ENCODE data around the gene PRDM15. TPM values are rescaled to one million over a fixed set of nuclear protein-coding genes. Genes with fewer than 3 reads are reported as not detected.

PRDM15 gene
- total RNA-seq, 2 experiments from 2014 or later = 19.7 to 30.2 TPM

DNA sequence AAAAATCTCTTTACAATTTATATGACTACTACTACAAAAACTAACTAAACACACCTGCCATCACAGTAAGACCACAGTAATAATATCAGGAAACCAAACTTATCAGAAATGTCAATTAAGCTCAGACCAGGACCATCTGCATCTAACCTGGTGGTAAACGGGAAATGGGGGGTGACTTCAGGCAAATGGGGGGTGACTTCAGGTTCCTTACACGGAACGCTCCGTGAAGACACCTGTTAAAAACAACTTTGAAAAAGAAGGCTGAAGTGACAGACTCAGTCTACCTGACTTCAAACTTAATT is 15.8 kb downstream of the PRDM15 start:
- peak overlapping the region; percentile 64 for H3K4me3 ChIP-seq (ENCODE audit: low read depth, low read length, poor library complexity, severe bottlenecking)
- peaks cover 15% of the 10 kb centered on the region for H3K36me3 ChIP-seq (ENCODE audit: insufficient read depth, low read length)
- no peaks in the 10 kb centered on the region for H4K20me1 ChIP-seq (ENCODE audit: insufficient read depth, low read length)
- peaks cover 79% of the 10 kb centered on the region for H3K4me1 ChIP-seq (ENCODE audit: insufficient read depth, low read length, poor library complexity, severe bottlenecking)
- peak overlapping the region; percentile 79 for H3K4me2 ChIP-seq (ENCODE audit: low read length)
- no peak for TF ChIP-seq EZH2phosphoT487 (IDR thresholded peaks at IDR 0.05; ENCODE audit: borderline replicate concordance, low read depth, low read length)
- TF ChIP-seq, protein P1, sequence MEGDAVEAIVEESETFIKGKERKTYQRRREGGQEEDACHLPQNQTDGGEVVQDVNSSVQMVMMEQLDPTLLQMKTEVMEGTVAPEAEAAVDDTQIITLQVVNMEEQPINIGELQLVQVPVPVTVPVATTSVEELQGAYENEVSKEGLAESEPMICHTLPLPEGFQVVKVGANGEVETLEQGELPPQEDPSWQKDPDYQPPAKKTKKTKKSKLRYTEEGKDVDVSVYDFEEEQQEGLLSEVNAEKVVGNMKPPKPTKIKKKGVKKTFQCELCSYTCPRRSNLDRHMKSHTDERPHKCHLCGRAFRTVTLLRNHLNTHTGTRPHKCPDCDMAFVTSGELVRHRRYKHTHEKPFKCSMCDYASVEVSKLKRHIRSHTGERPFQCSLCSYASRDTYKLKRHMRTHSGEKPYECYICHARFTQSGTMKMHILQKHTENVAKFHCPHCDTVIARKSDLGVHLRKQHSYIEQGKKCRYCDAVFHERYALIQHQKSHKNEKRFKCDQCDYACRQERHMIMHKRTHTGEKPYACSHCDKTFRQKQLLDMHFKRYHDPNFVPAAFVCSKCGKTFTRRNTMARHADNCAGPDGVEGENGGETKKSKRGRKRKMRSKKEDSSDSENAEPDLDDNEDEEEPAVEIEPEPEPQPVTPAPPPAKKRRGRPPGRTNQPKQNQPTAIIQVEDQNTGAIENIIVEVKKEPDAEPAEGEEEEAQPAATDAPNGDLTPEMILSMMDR (conservative IDR thresholded peaks at IDR 0.05; ENCODE audit: low read length) = no peak
- CTCF ChIA-PET (ENCODE audit: unreplicated experiment) = interaction anchor here (0.6 to 0.7 kb wide), 3 partner anchors 40 to 202 kb away, joined by 3 to 7 read pairs (median 3); no protein-coding TSS in a partner anchor
- intact Hi-C loops (cut with micrococcal nuclease; ENCODE audit: unreplicated experiment) = loop anchor here (1.0 to 10.0 kb wide), 4 partner anchors 30 to 671 kb away; no protein-coding TSS in a partner anchor
- peak; percentile 87 for DNase-seq (ENCODE audit: low spot score)
- BruUV-seq (replicated peaks) = no TSS peak
- H3K27ac ChIP-seq (ENCODE audit: low read depth, low read length, poor library complexity, severe bottlenecking) = peak overlapping the region; percentile 96
- no peak overlapping the region; the same call in 1 of the 2 replicates for H2AFZ ChIP-seq (ENCODE audit: low read length)
- POLR2A ChIA-PET = interaction anchor here (0.6 to 3.3 kb wide), 11 partner anchors 9 to 403 kb away, joined by 3 to 17 read pairs (median 4); partner anchors contain the start of genes PRDM15 and ZBTB21
- no peaks in the 10 kb centered on the region for H3K9me2 ChIP-seq (ENCODE audit: insufficient read depth, low read length)
- H3K79me2 ChIP-seq (ENCODE audit: insufficient read depth, low read depth, low read length) = peaks cover 35% of the 10 kb centered on the region; the same call in 1 of the 2 replicates
- H3K9me3 ChIP-seq (ENCODE audit: low read length) = no peaks in the 10 kb centered on the region

DNA sequence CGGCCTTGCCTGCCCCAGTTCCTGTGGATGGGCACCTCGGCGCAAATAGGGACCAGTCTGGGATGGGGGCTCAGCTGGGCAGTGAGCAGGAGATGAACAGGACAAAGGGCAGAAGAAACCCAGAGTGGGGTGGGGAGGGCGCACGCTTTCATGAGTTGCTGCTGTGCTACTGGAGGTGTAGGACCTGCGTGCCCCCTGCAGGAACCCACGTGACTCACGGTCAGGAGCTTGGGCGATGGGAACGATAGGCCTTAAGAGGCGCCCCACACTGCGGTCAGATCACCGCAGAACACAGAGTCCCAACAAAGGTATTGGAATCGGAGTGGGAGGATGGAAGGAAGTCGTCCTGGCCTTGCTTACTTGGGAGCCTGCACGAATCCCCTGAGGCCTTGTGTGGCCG is 17.2 kb downstream of the PRDM15 start:
- peak; percentile 69 for DNase-seq (ENCODE audit: low spot score)
- peak overlapping the region; percentile 8; the same call in 1 of the 2 replicates for H2AFZ ChIP-seq (ENCODE audit: low read length)
- no peaks in the 10 kb centered on the region for H4K20me1 ChIP-seq (ENCODE audit: insufficient read depth, low read length)
- peaks cover 35% of the 10 kb centered on the region; the same call in 1 of the 2 replicates for H3K79me2 ChIP-seq (ENCODE audit: insufficient read depth, low read depth, low read length)
- peaks cover 67% of the 10 kb centered on the region for H3K4me1 ChIP-seq (ENCODE audit: insufficient read depth, low read length, poor library complexity, severe bottlenecking)
- TF ChIP-seq, protein P1 (conservative IDR thresholded peaks at IDR 0.05; ENCODE audit: low read length) = peak; percentile 67
- no peak for TF ChIP-seq EZH2phosphoT487 (IDR thresholded peaks at IDR 0.05; ENCODE audit: borderline replicate concordance, low read depth, low read length)
- POLR2A ChIA-PET = interaction anchor here (0.5 to 3.3 kb wide), 5 partner anchors 14 to 200 kb away, joined by 3 to 17 read pairs (median 14); partner anchors contain the start of gene PRDM15
- H3K9me2 ChIP-seq (ENCODE audit: insufficient read depth, low read length) = no peaks in the 10 kb centered on the region
- peak overlapping the region; percentile 79 for H3K4me2 ChIP-seq (ENCODE audit: low read length)
- peak overlapping the region; percentile 64 for H3K4me3 ChIP-seq (ENCODE audit: low read depth, low read length, poor library complexity, severe bottlenecking)
- CTCF ChIA-PET (ENCODE audit: unreplicated experiment) = no interaction called here
- no peaks in the 10 kb centered on the region for H3K9me3 ChIP-seq (ENCODE audit: low read length)
- H3K36me3 ChIP-seq (ENCODE audit: insufficient read depth, low read length) = peaks cover 25% of the 10 kb centered on the region
- BruUV-seq (replicated peaks) = no TSS peak
- intact Hi-C loops (cut with micrococcal nuclease; ENCODE audit: unreplicated experiment) = loop anchor here (5.0 to 10.0 kb wide), 3 partner anchors 370 to 673 kb away; no protein-coding TSS in a partner anchor
- peak overlapping the region; percentile 96 for H3K27ac ChIP-seq (ENCODE audit: low read depth, low read length, poor library complexity, severe bottlenecking)

DNA sequence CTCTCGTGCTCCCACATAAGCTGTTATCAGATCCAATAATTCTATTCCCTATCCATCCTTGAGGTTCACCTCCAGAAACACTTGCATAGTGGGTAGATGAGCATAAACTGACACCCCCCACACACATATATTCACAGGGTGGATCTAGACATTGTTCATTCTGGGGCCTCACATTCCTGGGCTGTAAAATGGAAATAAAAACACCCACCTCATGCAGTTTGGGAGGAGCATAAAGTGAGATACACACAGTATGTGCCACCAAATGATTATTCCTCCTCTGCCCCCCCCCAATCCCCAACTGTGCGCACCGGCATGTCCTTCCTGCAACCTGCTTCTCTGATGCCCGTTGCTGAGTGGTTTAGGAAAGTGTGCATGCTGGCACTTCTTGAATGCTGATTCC is 17.9 kb downstream of the PRDM15 start:
- Histone ChIP-seq H3K27ac (ENCODE audit: low read depth, low read length, poor library complexity, severe bottlenecking) (peak overlapping the region; percentile 96), H3K9me2 (ENCODE audit: insufficient read depth, low read length) (no peaks in the 10 kb centered on the region), H3K4me3 (ENCODE audit: low read depth, low read length, poor library complexity, severe bottlenecking) (peak overlapping the region; percentile 64), H3K4me1 (ENCODE audit: insufficient read depth, low read length, poor library complexity, severe bottlenecking) (peaks cover 59% of the 10 kb centered on the region), H3K4me2 (ENCODE audit: low read length) (peak overlapping the region; percentile 79), H3K79me2 (ENCODE audit: insufficient read depth, low read depth, low read length) (peaks cover 32% of the 10 kb centered on the region; the same call in 1 of the 2 replicates), H3K36me3 (ENCODE audit: insufficient read depth, low read length) (peaks cover 33% of the 10 kb centered on the region), H4K20me1 (ENCODE audit: insufficient read depth, low read length) (no peaks in the 10 kb centered on the region), H3K9me3 (ENCODE audit: low read length) (no peaks in the 10 kb centered on the region), H2AFZ (ENCODE audit: low read length) (peak overlapping the region; percentile 45; the same call in 1 of the 2 replicates)
- no peak for TF ChIP-seq EZH2phosphoT487 (IDR thresholded peaks at IDR 0.05; ENCODE audit: borderline replicate concordance, low read depth, low read length)
- TF ChIP-seq, protein P1 (conservative IDR thresholded peaks at IDR 0.05; ENCODE audit: low read length) = no peak
- CTCF ChIA-PET (ENCODE audit: unreplicated experiment) = no interaction called here
- DNase-seq (ENCODE audit: low spot score) = peak; percentile 62
- intact Hi-C loops (cut with micrococcal nuclease; ENCODE audit: unreplicated experiment) = loop anchor here (5.0 to 10.0 kb wide), 3 partner anchors 371 to 674 kb away; no protein-coding TSS in a partner anchor
- POLR2A ChIA-PET = interaction anchor here (1.7 to 3.3 kb wide), 3 partner anchors 14 to 19 kb away, joined by 5 to 17 read pairs (median 15); partner anchors contain the start of gene PRDM15
- no TSS peak for BruUV-seq (replicated peaks)
